GM12864 (cell line): ENCODE results near the gene SLC30A10.
"Not testable (repeated sequence)": the region's sequence is repeated elsewhere in the genome, so short reads cannot be mapped to it uniquely, and the experiment has no call there.

Experiments
- DNase-seq: peaks from one replicate; pipeline ENCODE4 v3.0.0-alpha.2; 2011; ENCODE audit warnings: low read depth
- H3K4me3 ChIP-seq: 2 replicates; pipeline ENCODE4 v1.5.1; 2011; ENCODE audit warnings: mild to moderate bottlenecking, low read depth, low read length, control low read depth
- TF ChIP-seq, protein P1 (sequence below): IDR thresholded peaks from 2 replicates; pipeline ENCODE4 v1.5.1; 2011; ENCODE audit warnings: low read depth, mild to moderate bottlenecking, moderate library complexity, low read length, control low read depth, inconsistent platforms; ENCODE audit errors: missing control alignments

The SLC30A10 gene

GRCh38 chr1:219897914-219898313, 30.4 kb downstream of the SLC30A10 start:
- TF ChIP-seq, protein P1, sequence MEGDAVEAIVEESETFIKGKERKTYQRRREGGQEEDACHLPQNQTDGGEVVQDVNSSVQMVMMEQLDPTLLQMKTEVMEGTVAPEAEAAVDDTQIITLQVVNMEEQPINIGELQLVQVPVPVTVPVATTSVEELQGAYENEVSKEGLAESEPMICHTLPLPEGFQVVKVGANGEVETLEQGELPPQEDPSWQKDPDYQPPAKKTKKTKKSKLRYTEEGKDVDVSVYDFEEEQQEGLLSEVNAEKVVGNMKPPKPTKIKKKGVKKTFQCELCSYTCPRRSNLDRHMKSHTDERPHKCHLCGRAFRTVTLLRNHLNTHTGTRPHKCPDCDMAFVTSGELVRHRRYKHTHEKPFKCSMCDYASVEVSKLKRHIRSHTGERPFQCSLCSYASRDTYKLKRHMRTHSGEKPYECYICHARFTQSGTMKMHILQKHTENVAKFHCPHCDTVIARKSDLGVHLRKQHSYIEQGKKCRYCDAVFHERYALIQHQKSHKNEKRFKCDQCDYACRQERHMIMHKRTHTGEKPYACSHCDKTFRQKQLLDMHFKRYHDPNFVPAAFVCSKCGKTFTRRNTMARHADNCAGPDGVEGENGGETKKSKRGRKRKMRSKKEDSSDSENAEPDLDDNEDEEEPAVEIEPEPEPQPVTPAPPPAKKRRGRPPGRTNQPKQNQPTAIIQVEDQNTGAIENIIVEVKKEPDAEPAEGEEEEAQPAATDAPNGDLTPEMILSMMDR: no peak
- no peak overlapping the region for H3K4me3 ChIP-seq
- DNase-seq: no peak

GRCh38 chr1:219892271-219892670, 36.1 kb downstream of the SLC30A10 start:
- H3K4me3 ChIP-seq, DNase-seq: not testable (repeated sequence)

- DNase-seq, H3K4me3 ChIP-seq: not testable (repeated sequence)
Observed at GRCh38 chr1:219891846-219892245, 36.5 kb downstream of the SLC30A10 start.

GRCh38 chr1:219888667-219889066, 39.7 kb downstream of the SLC30A10 start:
- not testable (repeated sequence) for H3K4me3 ChIP-seq, DNase-seq

GRCh38 chr1:219885680-219886079, 42.7 kb downstream of the SLC30A10 start:
- DNase-seq: no peak
- TF ChIP-seq, protein P1: no peak
- H3K4me3 ChIP-seq: no peak overlapping the region

- TF ChIP-seq, protein P1: no peak
- no peak for DNase-seq
- H3K4me3 ChIP-seq: no peak overlapping the region
Observed at GRCh38 chr1:219883400-219884332, 44.7 kb downstream of the SLC30A10 start.

DNA sequence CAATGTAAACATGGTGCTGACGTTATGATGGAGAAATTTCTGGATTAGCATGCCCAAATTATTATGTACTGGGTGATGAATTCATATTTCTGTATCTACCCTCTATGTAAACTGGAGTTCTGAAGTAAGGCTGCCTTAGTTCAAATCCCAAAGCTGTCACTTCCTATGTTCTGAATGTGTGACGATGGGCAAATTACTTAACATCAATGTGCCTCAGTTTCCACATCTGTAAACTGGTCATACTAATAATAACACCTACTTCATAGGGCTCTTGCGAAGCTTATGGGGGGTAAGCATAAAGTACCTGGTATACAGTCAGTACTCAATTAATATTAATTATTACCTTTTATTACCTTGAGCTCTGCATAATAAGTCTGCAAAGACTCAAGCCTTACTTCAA, 45.6 kb downstream of the SLC30A10 start:
- TF ChIP-seq, protein P1: no peak
- DNase-seq: no peak
- no peak overlapping the region for H3K4me3 ChIP-seq

DNA sequence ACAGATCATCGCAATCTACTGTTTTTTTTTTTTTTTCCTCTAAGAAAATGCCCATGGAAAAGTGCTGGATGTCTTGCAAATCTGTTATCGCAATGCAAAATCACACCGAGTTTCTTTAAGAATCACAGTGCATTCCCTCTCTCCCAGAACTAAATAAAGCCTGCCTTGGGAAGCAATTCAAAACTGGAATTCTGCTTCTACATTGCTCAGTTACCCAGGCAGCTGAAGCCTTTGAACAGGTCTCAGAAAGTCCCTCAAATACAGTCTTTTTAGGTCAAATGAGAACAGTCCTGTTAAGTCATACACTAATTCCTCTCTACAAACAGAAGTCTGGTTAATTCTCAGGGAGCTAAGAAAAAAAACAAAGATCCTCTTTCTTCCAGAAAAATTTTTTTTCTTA, 46.3 kb downstream of the SLC30A10 start:
- no peak overlapping the region for H3K4me3 ChIP-seq
- no peak for DNase-seq
- TF ChIP-seq, protein P1: no peak
